HL-60 (cell line): ENCODE measurements around the gene HDGFL3.

Source experiments
- DNase-seq, 2 experiments: peaks; one replicate each; pipeline ENCODE4 v3.0.0-alpha.2; 2010 to 2020; ENCODE audit warnings: low read depth in 1 of 2, low spot score in 1 of 2
- H3K27ac ChIP-seq: fragments of 250-450 bp; sonication (Bioruptor Pico); replicated peaks from 2 replicates; pipeline ENCODE4 v1.5.1; 2020; ENCODE audit warnings: mild to moderate bottlenecking, moderate library complexity
- H3K27me3 ChIP-seq: fragments of 250-450 bp; sonication (Bioruptor Pico); 2 replicates; pipeline ENCODE4 v1.5.1; 2021; ENCODE audit warnings: mild to moderate bottlenecking, moderate library complexity; ENCODE audit not compliant: insufficient read depth, poor library complexity, severe bottlenecking
- H3K4me3 ChIP-seq: replicated peaks from 2 replicates; pipeline ENCODE4 v1.5.1; 2011; ENCODE audit warnings: mild to moderate bottlenecking, control low read depth, low read length; ENCODE audit not compliant: insufficient read depth
- CTCF ChIP-seq: IDR thresholded peaks from one replicate; pipeline ENCODE4 v1.5.1; 2011; ENCODE audit warnings: low read length, control low read depth, inconsistent platforms; ENCODE audit not compliant: insufficient read depth
- GABPA ChIP-seq: IDR thresholded peaks from 2 replicates; pipeline ENCODE4 v1.6.1; 2012; ENCODE audit warnings: low read depth
- POLR2AphosphoS5 ChIP-seq: IDR thresholded peaks from 2 replicates; pipeline ENCODE4 v1.6.1; 2012; ENCODE audit warnings: low read depth
- REST ChIP-seq: IDR thresholded peaks from 2 replicates; pipeline ENCODE4 v1.6.1; 2012; ENCODE audit warnings: low read depth; ENCODE audit not compliant: insufficient replicate concordance
- SPI1 ChIP-seq: IDR thresholded peaks from 2 replicates; pipeline ENCODE4 v1.6.1; 2012; ENCODE audit warnings: low read depth, mild to moderate bottlenecking, borderline replicate concordance

The HDGFL3 gene

GRCh38 chr15:83198476-83198875, 9.1 kb downstream of the HDGFL3 start:
- no peak for DNase-seq
- no peak for TF ChIP-seq CTCF
- no peak for TF ChIP-seq GABPA
- TF ChIP-seq SPI1: no peak
- no peak for TF ChIP-seq REST
- no peak overlapping the region for H3K27ac ChIP-seq
- peaks cover 6% of the 10 kb centered on the region for H3K27me3 ChIP-seq
- H3K4me3 ChIP-seq: no peak overlapping the region

- H3K4me3 ChIP-seq: no peak overlapping the region
- peaks cover 3% of the 10 kb centered on the region for H3K27me3 ChIP-seq
- no peak for DNase-seq
- TF ChIP-seq GABPA (no peak), SPI1 (no peak), CTCF (no peak), REST (no peak), POLR2AphosphoS5 (no peak)
- no peak overlapping the region for H3K27ac ChIP-seq
These were observed 13.1 kb downstream of the HDGFL3 start for GRCh38 chr15:83194528-83194927.

- Histone ChIP-seq H3K27ac (no peak overlapping the region), H3K27me3 (peaks cover 5% of the 10 kb centered on the region), H3K4me3 (no peak overlapping the region)
- DNase-seq: no peak
- TF ChIP-seq SPI1 (no peak), GABPA (no peak)
These were observed 13.9 kb downstream of the HDGFL3 start for GRCh38 chr15:83193721-83194120.

- peaks cover 5% of the 10 kb centered on the region for H3K27me3 ChIP-seq
- TF ChIP-seq POLR2AphosphoS5: no peak
- no peak for TF ChIP-seq REST
- no peak for TF ChIP-seq SPI1
- no peak for TF ChIP-seq CTCF
- TF ChIP-seq GABPA: no peak
- H3K4me3 ChIP-seq: no peak overlapping the region
- H3K27ac ChIP-seq: no peak overlapping the region
- no peak for DNase-seq
These were observed 14.9 kb downstream of the HDGFL3 start for GRCh38 chr15:83192742-83193141.
